ENCODE results near the gene LTO1.

DNA sequence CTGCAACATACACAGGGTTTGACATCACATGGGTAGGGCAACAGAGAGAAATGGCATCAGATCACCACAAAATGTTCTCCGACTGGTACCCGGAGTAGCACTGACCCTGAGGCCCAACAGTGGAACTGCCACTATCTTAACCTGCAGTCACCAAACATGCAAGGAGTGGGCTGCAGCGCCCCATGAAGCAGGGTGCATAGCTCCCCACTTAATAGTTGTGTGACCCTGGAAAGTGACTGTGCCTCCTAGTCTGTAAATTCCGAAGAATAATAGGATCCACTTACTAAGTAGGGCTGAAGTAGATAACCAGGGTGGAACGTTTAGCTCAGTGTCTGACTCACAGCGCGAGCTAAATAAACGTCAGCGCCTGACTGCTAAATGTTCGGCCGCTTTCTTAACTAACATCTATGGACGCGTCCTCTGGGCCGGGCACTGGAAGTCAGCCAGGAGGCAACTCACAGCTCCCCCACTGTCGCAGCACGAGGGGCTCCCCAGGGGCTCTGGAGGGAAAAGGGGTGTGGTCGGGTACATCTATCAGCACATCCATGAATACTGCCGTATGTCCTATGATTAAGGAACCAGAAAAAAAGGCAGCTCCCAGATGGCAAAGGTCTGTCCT lies 777 bp downstream of the LTO1 start:
- TF ChIP-seq GATA3 (IDR thresholded peaks at IDR 0.05; ENCODE audit: low read depth, low read length) (no peak), GATA2 (IDR thresholded peaks at IDR 0.05; ENCODE audit: low read depth, low read length) (no peak)

All from SH-SY5Y (cell line).